Lower leg skin (tissue), 3 donors: ENCODE measurements around the gene SULT1E1.

Experiments
- POLR2A ChIP-seq, 2 donors: fragments of 450-650 bp; IDR thresholded peaks; one replicate each; pipeline ENCODE4 v1.6.1; 2016 to 2017; ENCODE audit warnings: antibody characterized with exemption in 2 of 2, mild to moderate bottlenecking in 1 of 2, moderate library complexity in 1 of 2
- TF ChIP-seq, protein P1 (sequence below), 3 donors: fragments of 450-650 bp; IDR thresholded peaks; one replicate each; pipeline ENCODE4 v1.5.1; 2016; ENCODE audit warnings: antibody characterized with exemption in 3 of 3, mild to moderate bottlenecking in 3 of 3, moderate library complexity in 2 of 3

GRCh38 chr4:69909195-69909594 is 49.2 kb upstream of the SULT1E1 start:
- TF ChIP-seq, protein P1, sequence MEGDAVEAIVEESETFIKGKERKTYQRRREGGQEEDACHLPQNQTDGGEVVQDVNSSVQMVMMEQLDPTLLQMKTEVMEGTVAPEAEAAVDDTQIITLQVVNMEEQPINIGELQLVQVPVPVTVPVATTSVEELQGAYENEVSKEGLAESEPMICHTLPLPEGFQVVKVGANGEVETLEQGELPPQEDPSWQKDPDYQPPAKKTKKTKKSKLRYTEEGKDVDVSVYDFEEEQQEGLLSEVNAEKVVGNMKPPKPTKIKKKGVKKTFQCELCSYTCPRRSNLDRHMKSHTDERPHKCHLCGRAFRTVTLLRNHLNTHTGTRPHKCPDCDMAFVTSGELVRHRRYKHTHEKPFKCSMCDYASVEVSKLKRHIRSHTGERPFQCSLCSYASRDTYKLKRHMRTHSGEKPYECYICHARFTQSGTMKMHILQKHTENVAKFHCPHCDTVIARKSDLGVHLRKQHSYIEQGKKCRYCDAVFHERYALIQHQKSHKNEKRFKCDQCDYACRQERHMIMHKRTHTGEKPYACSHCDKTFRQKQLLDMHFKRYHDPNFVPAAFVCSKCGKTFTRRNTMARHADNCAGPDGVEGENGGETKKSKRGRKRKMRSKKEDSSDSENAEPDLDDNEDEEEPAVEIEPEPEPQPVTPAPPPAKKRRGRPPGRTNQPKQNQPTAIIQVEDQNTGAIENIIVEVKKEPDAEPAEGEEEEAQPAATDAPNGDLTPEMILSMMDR (IDR thresholded peaks at IDR 0.05): no peak
- TF ChIP-seq POLR2A (IDR thresholded peaks at IDR 0.05): no peak
